HPDE6-E6E7 (cell line): ENCODE measurements around the gene CFL1.
"Not testable (repeated sequence)": the region's sequence is repeated elsewhere in the genome, so short reads cannot be mapped to it uniquely, and the experiment has no call there.

Source experiments
- DNase-seq: peaks from one replicate; pipeline ENCODE4 v3.0.0; 2011; ENCODE audit warnings: missing footprints; ENCODE audit errors: extremely low spot score

CFL1 gene

DNA sequence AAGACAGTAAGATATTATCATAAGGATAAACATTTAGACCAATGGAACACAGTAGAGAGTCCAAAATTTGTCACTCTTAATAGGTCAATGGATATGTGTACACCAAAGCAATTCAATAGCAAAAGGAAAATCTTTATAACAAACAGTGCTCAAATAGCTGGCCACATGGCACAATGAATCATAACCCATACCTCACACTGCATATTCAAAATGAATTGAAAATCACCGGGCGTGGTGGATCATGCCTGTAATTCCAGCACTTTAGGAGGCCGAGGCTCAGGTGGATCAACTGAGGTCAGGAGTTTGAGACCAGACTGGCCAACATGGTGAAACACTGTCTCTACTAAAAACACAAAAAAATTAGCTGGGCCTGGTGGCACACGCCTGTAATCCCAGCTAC lies 15.8 kb downstream of the CFL1 start:
- DNase-seq: no peak

DNA sequence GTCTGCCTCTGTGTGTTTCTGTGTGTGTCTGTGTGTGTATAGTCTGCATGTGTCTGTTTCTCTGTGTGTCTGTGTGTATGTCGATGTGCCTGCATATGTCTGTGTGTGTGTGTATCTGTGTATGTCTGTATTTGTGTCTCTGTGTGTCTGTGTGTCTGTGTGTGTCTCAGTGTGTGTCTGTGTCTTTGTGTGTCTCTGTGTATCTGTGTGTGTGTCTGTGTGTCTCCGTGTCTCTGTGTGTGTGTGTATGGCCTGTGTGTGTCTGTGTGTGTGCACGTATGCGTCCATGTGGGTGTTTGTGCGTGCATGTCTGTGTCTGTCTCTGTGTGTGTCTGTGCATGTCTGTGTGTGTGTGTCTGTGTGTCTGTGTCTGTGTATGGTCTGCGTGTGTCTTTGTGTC lies 23.8 kb downstream of the CFL1 start:
- DNase-seq: no peak

DNA sequence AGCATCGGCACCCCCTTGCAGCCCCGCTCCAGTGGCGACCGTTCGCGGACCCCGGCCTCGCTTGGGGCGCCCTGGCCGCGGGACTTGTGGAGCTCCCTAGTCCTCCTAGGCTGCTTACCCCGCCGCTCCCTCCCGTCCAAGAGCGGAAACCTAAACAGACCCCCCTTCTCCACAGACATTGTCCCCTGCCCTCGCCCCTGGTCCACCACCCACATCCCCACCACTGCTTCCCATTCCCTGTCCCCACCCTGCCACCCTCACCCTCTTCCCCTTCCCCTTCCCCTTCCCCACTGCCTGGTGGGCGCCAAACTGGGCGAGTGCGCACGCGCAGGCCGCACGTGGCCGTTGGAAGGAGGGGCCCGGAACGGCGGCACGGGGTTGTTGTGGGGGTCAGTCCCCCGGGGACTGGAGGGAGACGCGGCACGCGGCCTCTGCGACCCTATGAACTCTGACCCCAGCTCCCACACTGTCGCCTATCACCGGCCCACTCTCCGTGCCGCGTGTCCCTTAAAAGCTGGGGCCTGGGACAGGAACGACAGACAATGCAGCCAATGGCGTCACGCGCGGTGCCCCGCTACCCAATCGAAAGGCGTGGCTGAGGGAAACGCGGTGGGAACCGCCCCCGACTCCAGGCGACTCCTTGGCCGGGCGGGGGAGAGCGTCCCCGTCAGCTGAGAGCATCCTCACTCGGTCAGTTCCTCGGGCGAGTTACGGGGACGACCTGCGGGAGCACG lies 24.5 kb downstream of the CFL1 start, which contains the start of gene SNX32:
TSS of gene SNX32 (plus strand) at position 667 of the 734 bp plus-strand sequence. CDS start 103 bp downstream, outside the sequence.
- DNase-seq: peak; percentile 86

DNA sequence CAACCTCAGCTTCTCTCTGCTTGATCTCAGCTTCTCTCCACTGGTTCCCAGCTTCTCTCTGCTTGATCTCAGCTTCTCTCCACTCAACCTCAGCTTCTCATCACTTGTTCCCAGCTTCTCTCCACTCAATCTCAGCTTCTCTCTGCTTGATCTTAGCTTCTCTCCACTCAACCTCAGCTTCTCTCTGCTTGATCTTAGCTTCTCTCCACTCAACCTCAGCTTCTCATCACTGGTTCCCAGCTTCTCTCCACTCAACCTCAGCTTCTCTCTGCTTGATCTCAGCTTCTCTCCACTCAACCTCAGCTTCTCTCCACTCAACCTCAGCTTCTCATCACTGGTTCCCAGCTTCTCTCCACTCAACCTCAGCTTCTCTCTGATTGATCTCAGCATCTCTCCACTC lies 25.7 kb downstream of the CFL1 start:
- not testable (repeated sequence) for DNase-seq

DNA sequence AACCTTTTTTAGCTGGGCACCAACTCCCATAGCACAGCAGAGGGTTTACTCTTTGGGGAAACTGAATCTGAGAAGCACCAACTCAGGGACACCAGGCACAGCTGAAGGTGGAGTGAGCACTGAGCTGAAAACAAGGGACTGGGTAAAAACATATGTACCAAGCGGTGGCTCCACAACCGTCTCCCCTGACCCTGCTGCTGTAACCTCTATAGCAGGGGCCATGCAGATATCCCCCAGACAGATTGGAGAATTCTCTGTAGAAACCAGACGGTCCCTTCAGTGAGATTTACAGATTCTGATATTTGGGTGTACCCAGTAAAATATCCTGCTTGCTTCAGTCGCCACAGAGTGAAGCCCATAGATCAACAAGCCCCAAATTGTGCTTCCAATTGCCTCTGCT lies 28.5 kb downstream of the CFL1 start:
- DNase-seq: no peak

DNA sequence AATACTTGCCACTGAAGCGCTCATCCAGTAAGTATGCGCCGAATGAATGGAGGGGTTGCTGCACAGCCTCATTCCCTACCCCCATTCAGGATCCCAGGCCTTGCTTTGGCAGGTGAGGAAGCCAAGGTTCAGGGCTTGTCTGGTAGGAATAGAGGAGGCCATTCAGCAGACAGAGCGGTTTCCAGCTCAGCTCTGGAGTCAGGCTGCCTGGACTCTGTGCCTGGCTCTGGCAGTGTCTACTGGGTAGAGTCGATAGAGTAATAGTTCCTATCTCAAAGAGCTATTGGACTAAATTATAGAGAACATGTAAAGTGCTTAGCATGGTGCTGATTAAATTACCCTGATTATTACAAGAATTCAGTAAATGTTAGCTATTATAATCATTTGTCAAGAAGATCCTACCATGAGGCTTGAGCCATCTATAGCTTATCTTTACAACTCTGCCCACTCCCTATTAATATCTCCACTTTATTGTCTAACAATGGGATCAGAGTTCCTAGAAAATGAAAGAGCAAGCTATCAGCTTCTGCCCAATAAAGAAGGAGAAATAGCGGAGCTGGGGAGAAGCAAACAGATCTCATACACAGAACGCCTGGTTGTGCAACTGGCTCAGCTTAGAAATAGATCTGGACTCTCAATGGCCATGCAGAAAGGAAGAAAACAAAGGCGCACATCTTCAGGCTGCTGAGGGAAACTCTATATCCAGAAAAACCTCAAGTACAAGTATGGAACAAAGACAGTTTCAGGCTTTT lies 30.8 kb downstream of the CFL1 start:
- no peak for DNase-seq

DNA sequence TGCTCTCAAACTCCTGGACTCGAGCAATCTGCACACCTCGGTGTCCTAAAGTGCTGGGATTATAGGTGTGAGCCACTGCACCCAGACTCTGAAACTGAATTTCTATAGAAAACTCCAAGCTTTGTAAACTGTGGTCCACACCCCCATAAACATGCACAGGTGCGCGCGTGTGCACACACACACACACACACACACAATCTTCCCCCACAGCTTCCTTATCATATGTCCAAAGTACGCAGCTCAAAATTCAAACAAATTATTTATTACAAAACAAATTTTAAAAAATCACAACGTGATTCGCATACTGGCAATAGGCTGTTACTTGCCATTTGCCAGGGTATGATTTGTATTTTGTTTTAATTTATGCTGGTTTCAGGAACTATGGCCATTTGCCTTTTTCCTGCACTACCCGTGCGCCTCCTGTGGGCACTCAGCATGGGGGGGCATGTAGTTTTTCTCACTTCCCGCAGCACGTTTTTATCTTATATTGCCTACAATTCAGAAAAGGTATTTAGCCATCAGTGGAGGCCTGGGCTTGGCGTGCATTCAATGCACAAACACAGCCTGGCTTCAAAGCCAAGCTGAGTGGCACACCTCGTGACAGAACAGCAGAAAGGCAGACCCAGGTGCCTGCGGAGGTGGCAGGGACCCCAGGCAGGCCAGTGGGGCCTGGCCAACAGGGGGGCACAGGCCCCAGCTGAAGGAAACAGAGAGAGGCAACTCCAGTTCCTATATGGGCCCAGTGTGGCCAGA lies 35.0 kb downstream of the CFL1 start:
- DNase-seq: no peak

DNA sequence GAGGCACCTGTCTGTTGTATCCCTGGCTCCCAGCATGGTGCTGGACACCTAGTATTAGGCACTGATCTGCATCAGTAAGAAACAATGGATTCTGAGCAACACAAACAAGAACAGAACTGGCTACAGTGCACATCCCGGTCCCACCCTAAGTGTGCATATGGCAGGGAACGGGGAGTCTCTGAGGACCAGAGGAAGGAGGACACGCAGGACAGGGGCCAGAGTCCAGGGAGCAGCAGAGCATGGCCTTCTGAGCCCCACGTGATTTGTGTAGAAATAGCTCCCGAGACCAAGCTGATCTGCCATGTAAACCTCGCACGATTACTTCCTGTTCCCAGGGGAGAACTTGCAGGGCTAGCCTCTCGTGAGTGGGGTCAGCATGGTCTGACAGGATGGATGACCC lies 36.9 kb downstream of the CFL1 start:
- no peak for DNase-seq

DNA sequence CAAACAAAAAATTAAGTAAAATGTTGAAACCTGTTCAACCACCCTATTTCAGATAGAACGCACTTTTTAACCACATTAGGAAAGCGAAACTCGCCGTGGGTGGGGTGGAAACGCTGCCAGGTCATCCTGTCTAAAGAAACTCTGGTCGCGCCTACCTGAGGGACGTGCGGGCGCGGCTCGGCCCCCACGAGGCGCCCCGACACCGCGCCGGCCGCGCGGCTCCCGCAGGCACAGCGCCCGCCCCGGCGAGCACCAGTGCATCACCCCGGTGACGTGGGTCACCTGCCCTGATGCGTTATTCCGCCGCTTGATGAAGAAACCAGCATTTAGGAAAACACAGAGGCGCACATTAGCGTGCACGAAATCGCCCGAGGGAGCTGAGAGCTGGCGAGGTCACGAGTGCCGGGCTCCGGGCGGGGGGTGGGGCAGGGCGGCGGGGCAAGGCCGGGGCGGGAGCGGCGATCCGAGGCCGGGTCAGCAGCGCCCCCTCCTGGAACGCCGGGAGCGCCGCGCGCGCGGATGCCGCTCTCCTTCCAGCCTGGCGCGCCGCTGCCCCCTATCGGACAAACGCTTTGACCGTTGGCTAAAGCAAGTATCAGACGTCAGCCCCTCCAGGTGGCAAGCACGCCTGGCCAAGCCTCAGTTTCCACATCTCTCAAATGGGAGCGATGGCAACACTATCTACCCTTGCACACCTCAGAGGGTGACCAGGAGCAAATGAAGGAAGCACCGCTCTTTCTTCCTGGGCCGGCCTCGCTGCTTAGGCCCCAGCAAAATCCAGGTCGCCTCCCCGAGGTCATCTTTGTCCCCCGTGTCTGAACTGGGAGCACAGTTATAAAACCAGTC lies 39.9 kb downstream of the CFL1 start:
- DNase-seq: peak; percentile 81

DNA sequence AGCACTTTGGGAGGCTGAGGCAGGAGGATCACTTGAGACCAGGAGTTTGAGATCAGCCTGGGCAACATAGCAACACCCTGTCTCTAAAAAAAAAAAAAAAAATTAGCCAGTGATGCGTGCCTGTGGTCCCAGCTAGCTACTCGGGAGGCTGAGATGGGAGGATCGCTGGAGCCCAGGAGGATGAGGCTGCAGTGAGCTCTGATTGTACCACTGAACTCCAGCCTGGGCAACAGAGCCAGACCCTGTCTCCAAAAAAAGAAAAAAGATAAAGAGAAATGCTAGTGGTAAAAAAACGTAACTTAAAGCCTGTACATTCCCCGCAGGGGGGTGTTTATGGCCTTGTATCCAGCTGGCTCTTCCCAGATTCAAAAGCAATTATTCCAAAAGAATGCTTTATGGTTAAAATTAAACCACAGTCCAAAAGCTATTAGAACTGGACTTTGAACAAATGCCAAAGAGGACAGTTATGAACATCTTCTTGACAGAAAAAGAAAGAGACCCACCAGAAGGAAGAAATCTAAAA lies 40.6 kb downstream of the CFL1 start:
- no peak for DNase-seq

DNA sequence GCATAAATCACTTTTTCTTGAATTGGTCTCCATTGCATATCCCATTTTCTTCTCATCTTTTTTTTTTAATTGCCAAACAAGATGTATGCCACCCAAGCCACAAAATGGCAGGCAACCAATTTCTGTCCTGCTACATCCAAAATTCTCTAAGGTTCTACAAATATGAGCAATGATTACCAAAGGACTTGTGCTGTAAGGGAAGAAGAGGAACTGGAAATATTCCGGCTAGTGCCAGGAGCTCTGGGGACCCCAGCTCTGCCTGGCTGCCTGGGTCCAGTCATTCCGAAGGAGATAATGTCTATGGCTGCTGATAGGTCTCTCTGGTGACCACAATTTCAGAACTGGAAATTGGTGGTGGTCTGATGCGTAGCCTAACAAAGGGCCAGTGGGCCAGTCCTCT lies 41.3 kb downstream of the CFL1 start:
- no peak for DNase-seq

DNA sequence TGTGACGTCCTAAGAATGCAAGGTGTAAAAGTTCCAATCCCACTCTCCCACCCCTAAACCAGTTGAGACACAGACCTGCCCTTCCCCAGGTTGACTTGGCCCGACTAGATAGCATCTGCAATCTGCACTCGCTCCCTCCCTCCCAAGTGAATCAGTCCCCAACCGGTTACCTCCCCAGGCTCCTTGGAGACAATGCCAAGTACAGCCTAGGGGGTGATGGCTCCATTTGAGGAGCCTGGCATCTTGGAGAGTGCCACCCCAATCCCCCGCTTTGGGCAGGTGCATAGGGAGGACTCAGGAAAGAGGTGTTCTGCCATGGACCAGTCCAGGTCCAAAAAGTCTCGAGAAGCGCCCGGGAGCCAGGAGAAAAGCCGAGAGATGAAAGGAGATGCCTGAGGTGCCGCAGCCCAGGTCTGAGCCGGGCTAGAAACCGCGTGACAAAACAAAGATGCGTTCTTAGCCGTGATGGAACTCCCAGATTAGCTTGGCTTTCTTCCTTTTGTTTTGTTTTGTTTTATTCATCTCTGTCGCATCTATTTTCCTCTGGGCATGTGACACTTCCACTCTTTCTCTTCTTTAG lies 42.9 kb downstream of the CFL1 start:
- no peak for DNase-seq

DNA sequence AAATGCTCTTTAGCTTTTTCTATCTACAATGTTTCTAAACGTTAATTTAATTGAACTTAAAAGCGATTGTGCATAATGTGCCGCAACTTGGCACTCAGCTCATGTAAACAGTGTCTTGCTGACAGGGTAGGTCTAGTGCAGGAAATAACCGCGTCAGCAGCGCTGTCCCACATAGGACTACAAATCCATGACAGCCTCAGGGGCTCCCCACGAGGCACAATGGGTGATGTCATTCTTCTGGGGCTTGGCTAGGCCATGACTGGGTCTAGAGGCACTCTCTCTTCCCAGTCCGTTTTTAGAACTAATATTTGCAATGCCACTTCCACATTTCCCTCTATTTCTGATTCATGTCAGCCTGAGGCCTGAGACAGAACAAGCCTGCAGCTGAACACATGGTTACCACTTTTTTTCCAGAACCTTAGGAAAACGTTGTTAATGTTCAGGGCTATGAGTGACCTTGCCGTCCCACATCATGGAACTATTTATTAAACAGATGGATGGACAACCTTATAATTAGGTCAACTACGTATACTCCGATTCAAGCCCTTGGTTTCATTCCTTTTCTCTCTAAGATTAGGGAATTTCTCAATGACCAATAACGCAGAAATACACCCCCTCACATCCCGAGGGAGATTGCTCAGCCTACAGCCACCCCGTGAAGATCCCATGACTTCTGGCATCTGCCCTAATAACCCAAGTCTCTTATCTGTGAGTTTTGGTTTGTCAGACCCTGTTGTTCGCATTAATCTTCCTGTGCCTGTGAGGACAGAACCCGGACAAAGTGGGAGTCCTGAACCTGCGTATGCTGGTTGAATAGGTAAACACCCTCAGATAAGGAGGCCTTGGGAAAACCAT lies 43.6 kb downstream of the CFL1 start:
- DNase-seq: no peak

DNA sequence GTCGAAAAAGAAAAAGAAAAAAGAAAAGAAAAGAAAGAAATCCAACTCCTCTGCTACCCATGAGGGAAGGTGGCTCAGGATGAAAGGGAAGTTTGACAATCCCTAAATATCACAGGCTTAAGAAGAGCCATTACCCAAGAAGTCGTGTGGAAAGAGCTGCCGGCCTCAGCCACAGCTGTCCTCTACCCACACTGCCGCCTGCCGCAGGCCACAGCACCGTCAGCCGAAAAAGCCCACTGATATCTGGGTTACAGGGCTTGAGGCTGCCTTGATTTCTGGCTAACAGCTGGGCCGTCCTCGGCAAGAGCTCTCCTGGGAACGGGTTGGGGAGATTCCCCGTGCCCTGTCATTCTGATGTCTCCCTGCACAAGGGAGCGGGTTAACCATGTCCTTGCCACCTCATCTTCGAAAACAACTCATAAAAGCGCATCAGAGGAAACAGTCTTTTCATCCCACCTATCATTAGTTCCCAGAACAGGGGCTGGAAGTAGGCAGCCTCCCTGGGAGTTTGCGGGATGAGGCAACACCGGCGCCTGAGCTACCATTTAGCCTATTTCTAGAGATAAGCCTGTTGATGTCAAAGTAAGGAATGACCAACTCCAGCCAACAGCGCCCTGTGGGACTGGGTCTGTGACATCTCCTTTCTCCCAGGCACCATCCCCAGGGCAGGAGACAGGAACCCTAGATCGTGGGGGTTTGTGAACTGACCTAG lies 46.1 kb downstream of the CFL1 start:
- DNase-seq: no peak

DNA sequence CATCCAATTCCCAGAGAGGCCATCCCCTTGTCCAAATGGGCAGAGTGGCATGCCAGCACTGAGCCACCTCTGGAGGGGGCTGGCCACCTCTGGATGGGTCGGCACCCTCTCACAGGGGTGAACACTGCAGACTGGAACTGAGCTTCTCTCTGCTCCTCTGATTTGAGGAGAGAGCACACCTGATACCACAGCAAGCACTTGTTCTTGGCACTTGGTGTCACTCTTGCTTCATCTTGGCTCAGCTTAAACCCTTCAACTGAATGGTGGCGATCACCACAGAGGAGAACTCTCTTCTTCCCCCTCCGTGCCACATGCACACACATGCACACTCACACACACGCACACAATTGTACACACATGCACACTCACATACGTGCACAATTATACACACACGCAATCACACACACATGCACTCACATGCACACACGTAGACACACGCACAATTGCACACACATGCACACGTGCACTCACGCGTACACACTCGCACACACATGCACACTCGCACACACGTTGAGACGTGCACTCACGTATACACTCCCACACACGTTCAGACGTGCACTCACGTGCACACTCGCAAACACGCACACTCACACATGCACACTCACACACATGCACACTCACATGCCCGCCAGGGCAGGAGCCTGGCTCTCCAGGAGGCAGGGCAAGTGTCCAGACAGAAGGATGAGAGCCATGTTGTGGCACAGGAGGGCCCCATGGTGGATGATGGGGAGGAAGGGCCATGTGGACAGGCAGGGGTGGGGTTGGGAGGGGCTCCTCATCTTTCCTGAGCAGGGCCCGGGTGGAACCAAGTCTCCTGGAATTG lies 47.7 kb downstream of the CFL1 start:
- no peak for DNase-seq

DNA sequence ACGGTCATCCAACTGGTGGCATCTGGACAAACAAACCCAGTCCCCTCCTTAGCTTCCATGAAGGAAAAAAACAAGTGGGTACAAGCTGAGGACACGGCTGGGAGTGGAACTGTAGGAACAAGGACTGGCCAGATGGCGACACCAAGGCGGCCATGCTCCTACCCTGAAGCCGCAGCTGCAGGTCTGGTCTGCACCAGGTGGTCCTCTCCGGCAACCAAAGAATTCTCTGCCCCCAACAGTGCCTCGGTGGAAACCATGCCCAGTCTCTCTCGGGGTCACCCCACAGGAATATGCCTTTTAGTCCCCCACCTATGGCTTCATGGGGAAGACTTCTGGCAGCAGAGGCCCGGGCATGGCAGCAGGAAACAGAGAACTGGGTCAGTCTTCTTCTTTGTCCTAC lies 48.5 kb downstream of the CFL1 start:
- DNase-seq: no peak

DNA sequence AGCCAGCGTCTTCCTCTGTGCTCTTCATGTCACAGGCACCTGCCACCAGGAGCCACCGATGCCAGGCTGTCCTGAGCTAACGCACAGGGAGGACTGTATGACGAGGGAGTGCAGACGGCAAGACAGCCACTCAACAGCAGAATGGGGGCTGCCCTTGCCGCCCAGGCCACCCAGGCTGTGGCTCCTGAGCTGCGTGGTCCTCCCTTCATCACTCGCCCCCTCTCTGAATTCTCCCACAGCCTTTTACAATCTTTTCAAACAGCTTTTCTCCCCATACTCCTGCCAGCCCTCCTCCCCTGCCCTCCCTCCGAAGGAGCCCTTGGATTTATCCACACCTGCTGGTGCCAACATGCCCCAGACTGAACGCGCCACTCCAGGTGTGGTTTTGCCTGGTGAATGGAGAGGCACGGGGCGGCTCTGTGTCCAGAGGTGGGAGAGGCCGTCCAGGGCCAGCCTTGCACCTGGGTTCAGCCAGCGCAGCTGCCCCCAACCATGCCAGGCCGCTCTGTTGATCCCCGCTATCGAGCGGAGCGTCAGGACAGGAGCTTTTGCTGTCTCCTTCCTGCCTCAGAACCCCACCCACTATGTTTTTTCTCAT lies 49.1 kb downstream of the CFL1 start:
- DNase-seq: no peak

DNA sequence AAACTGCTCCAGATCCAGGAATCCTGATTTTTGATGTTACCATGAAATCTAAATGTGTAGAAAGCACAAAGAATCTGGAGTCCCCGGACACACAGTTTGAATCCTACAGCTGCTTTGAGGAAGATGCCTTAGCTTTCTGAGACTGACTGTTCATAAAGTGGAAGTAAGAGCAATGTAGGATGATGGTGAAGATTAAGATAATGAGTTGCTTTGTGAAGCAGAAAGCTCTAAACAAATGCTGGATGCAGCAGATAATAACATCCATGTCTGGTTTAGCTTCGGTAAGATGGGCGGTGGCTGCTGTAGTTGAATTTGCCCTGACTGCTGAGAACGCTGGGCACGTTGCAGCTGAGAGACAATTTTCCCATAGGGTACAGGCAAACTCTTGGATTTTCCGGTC lies 51.0 kb downstream of the CFL1 start:
- no peak for DNase-seq
